PC-9 (cell line): Measurements from ENCODE around the gene TRABD2B. TPM values are rescaled to one million over a fixed set of nuclear protein-coding genes. Genes with fewer than 3 reads are reported as not detected.
A peak's percentile ranks its signal among the peaks of the same experiment; 100 is the strongest.

Experiments used
- BruUV-seq: library from RNA; stranded (reverse); fragments of 400-500 nt; replicated peaks from 2 replicates; lab custom pipeline; 2021; lab: Mats Ljungman, UMichigan
- CTCF ChIA-PET: fragments of 300-600 bp; sonication (Branson Sonifier 250); formaldehyde crosslinking; loops from one replicate; lab custom pipeline; 2022; ENCODE audit warnings: antibody characterized with exemption; lab: Charles Lee
- POLR2A ChIA-PET: fragments of 300-600 bp; sonication (Branson Sonifier 250); formaldehyde crosslinking; loops from one replicate; lab custom pipeline; 2022; ENCODE audit warnings: antibody characterized with exemption; ENCODE audit not compliant: unreplicated experiment; lab: Charles Lee
- DNase-seq, 2 experiments: peaks; one replicate each; pipeline versions ENCODE4 v3.0.0 to v3.0.0-alpha.2; 2015 to 2022; ENCODE audit warnings: mixed read lengths in 1 of 2
- H2AFZ ChIP-seq: fragments of 200-600 bp; sonication (generic); 2 replicates; pipeline ENCODE4 v1.8.1; 2017; ENCODE audit warnings: antibody characterized with exemption
- H3F3A ChIP-seq: fragments of 200-600 bp; sonication (generic); 2 replicates; pipeline ENCODE4 v1.8.1; 2017; ENCODE audit warnings: antibody characterized with exemption, mild to moderate bottlenecking, low read depth; ENCODE audit not compliant: insufficient read depth
- H3K27ac ChIP-seq: fragments of 200-600 bp; sonication (generic); 2 replicates; pipeline ENCODE4 v1.6.1; 2016; ENCODE audit warnings: mixed run types
- H3K27me3 ChIP-seq: fragments of 200-600 bp; sonication (generic); 2 replicates; pipeline ENCODE4 v1.6.1; 2016; ENCODE audit warnings: low read depth, mixed run types; ENCODE audit not compliant: insufficient read depth
- H3K36me3 ChIP-seq: fragments of 200-600 bp; sonication (generic); 2 replicates; pipeline ENCODE4 v1.6.1; 2016; ENCODE audit warnings: low read depth, mixed run types
- H3K4me1 ChIP-seq: fragments of 200-600 bp; sonication (generic); replicated peaks from 2 replicates; pipeline ENCODE4 v1.6.1; 2016; ENCODE audit warnings: mixed run types; ENCODE audit not compliant: insufficient read depth
- H3K4me2 ChIP-seq: fragments of 200-600 bp; sonication (generic); 2 replicates; pipeline ENCODE4 v1.6.1; 2017; ENCODE audit warnings: mixed run types
- H3K4me3 ChIP-seq: fragments of 200-600 bp; sonication (generic); 2 replicates; pipeline ENCODE4 v1.6.1; 2016; ENCODE audit warnings: mixed run types
- H3K79me2 ChIP-seq: fragments of 200-600 bp; sonication (generic); 2 replicates; pipeline ENCODE4 v1.6.1; 2017; ENCODE audit warnings: low read depth, mixed run types
- H3K9me2 ChIP-seq: fragments of 200-600 bp; sonication (generic); 2 replicates; pipeline ENCODE4 v1.8.1; 2017; ENCODE audit warnings: mild to moderate bottlenecking; ENCODE audit not compliant: insufficient read depth
- H3K9me3 ChIP-seq: fragments of 200-600 bp; sonication (generic); 2 replicates; pipeline ENCODE4 v1.8.1; 2016; ENCODE audit warnings: low read depth; ENCODE audit not compliant: insufficient read depth
- H4K20me1 ChIP-seq: fragments of 200-600 bp; sonication (generic); 2 replicates; pipeline ENCODE4 v1.8.1; 2017; ENCODE audit not compliant: insufficient read depth
- CTCF ChIP-seq: fragments of 200-600 bp; sonication (generic); conservative IDR thresholded peaks from 2 replicates; pipeline ENCODE4 v1.6.1; 2017; ENCODE audit warnings: mixed run types, antibody characterized with exemption, mild to moderate bottlenecking, moderate library complexity
- EZH2 ChIP-seq: fragments of 200-600 bp; sonication (generic); IDR thresholded peaks from 2 replicates; pipeline ENCODE4 v1.8.0; 2017; ENCODE audit warnings: antibody characterized with exemption, low read depth
- intact Hi-C: fragments of 100-400 bp; cut with micrococcal nuclease; formaldehyde crosslinking; loops from one replicate; pipeline ENCODE4 v1.10.0; 2022; ENCODE audit not compliant: unreplicated experiment
- total RNA-seq: library from RNA; stranded (reverse); gene quantifications from 2 replicates; pipeline ENCODE4 v1.2.3, GENCODE V29; 2021

Gene TRABD2B
- total RNA-seq, 1 experiment from 2014 or later, result not detected

GRCh38 chr1:47711848-47712492, 285.2 kb downstream of the TRABD2B start:
- Histone ChIP-seq H3K27me3 (peaks cover 46% of the 10 kb centered on the region), H3K4me1 (no peaks in the 10 kb centered on the region; the same call in 1 of the 2 replicates)

GRCh38 chr1:47711184-47711847, 285.9 kb downstream of the TRABD2B start:
- no peaks in the 10 kb centered on the region; the same call in 1 of the 2 replicates for H4K20me1 ChIP-seq
- H3K4me2 ChIP-seq, result peak overlapping the region; percentile 76; the same call in 1 of the 2 replicates
- intact Hi-C loops, result loop anchor here (2.0 kb wide), 1 partner anchor 183 kb away; no protein-coding TSS in a partner anchor
- POLR2A ChIA-PET, result no interaction called here
- CTCF ChIA-PET, result no interaction called here
- 0 out of 2 replicates have a peak overlapping the region, but pooled peaks have one; percentile 68 for H2AFZ ChIP-seq
- no peaks in the 10 kb centered on the region for H3K9me3 ChIP-seq
- H3K79me2 ChIP-seq, result no peaks in the 10 kb centered on the region
- no peaks in the 10 kb centered on the region; the same call in 1 of the 2 replicates for H3K4me1 ChIP-seq
- DNase-seq, result no peak
- TF ChIP-seq CTCF (no peak), EZH2 (no peak)
- peaks cover 40% of the 10 kb centered on the region for H3K27me3 ChIP-seq
- no TSS peak for BruUV-seq
- H3K4me3 ChIP-seq, result no peak overlapping the region
- H3K9me2 ChIP-seq, result no peaks in the 10 kb centered on the region
- H3K27ac ChIP-seq, result no peak overlapping the region
- H3F3A ChIP-seq, result no peaks in the 10 kb centered on the region
- H3K36me3 ChIP-seq, result no peaks in the 10 kb centered on the region

More at GRCh38 chr1:47711848-47712492, 285.2 kb downstream of the TRABD2B start:
- no peaks in the 10 kb centered on the region for H3K9me2 ChIP-seq
- no peak overlapping the region for H3K4me3 ChIP-seq
- H3F3A ChIP-seq, result no peaks in the 10 kb centered on the region
- ChIA-PET CTCF (no interaction called here), POLR2A (no interaction called here)
- DNase-seq, result no peak
- TF ChIP-seq EZH2 (no peak), CTCF (no peak)
- H3K36me3 ChIP-seq, result no peaks in the 10 kb centered on the region
- H3K79me2 ChIP-seq, result no peaks in the 10 kb centered on the region
- H4K20me1 ChIP-seq, result no peaks in the 10 kb centered on the region; the same call in 1 of the 2 replicates
- H3K9me3 ChIP-seq, result no peaks in the 10 kb centered on the region
- H2AFZ ChIP-seq, result no peak overlapping the region
- H3K4me2 ChIP-seq, result no peak overlapping the region
- H3K27ac ChIP-seq, result no peak overlapping the region
- intact Hi-C loops, result loop anchor here (2.0 kb wide), 1 partner anchor 183 kb away; no protein-coding TSS in a partner anchor
- no TSS peak for BruUV-seq

Other genes starting within 250 kb of the TRABD2B start
- gene SLC5A9, start 225.3 kb upstream of the TRABD2B start, total RNA-seq, result not detected in 2 replicates